Measurements from ENCODE around the gene FAM50B. TPM values are rescaled to one million over a fixed set of nuclear protein-coding genes. Genes with fewer than 3 reads are reported as not detected.

Gene FAM50B
- total and polyA plus RNA-seq, 2 of the 13 experiments (the other 11 are each of a cell fraction or from before 2014, with no cell fraction given): 0.05 TPM; not detected in 1

DNA sequence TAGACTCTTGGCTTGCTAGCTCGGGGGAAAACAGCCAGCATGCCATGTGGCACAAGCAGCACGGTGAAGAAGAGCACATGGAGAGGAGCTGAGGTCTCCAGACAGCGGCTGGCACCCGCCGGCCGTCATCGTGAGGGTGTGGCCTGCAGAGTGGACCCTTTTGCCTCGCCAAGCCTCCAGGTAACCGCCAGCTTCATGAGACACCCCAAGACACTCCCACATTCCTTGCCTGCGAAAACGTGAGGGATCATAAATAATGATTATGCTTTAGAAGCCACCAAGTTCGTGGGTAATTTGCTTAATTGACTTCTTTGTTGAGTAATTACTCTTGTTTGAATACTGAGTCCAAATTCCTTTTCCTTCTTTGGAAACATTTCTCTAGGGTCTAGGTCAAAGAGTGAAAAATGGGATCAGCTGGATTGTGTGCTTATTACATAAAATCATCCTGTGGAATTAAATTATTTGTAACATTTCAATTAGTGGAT, 23.2 kb downstream of the FAM50B start (continued):
- TF ChIP-seq, protein P1, sequence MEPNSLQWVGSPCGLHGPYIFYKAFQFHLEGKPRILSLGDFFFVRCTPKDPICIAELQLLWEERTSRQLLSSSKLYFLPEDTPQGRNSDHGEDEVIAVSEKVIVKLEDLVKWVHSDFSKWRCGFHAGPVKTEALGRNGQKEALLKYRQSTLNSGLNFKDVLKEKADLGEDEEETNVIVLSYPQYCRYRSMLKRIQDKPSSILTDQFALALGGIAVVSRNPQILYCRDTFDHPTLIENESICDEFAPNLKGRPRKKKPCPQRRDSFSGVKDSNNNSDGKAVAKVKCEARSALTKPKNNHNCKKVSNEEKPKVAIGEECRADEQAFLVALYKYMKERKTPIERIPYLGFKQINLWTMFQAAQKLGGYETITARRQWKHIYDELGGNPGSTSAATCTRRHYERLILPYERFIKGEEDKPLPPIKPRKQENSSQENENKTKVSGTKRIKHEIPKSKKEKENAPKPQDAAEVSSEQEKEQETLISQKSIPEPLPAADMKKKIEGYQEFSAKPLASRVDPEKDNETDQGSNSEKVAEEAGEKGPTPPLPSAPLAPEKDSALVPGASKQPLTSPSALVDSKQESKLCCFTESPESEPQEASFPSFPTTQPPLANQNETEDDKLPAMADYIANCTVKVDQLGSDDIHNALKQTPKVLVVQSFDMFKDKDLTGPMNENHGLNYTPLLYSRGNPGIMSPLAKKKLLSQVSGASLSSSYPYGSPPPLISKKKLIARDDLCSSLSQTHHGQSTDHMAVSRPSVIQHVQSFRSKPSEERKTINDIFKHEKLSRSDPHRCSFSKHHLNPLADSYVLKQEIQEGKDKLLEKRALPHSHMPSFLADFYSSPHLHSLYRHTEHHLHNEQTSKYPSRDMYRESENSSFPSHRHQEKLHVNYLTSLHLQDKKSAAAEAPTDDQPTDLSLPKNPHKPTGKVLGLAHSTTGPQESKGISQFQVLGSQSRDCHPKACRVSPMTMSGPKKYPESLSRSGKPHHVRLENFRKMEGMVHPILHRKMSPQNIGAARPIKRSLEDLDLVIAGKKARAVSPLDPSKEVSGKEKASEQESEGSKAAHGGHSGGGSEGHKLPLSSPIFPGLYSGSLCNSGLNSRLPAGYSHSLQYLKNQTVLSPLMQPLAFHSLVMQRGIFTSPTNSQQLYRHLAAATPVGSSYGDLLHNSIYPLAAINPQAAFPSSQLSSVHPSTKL (CRISPR knock-in tag; IDR thresholded peaks at IDR 0.05): 0 out of 2 replicates have a peak, but pooled peaks have one; percentile 20
- peak in 1 of 2 experiments; percentile 45; a peak in 1 of 4 replicates for TF ChIP-seq NR2F1 (CRISPR knock-in tag; IDR thresholded peaks at IDR 0.05)
- TF ChIP-seq, protein P2, sequence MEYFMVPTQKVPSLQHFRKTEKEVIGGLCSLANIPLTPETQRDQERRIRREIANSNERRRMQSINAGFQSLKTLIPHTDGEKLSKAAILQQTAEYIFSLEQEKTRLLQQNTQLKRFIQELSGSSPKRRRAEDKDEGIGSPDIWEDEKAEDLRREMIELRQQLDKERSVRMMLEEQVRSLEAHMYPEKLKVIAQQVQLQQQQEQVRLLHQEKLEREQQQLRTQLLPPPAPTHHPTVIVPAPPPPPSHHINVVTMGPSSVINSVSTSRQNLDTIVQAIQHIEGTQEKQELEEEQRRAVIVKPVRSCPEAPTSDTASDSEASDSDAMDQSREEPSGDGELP (IDR thresholded peaks at IDR 0.05; ENCODE audit: borderline replicate concordance, low read depth): peak; percentile 65
- TF ChIP-seq HNF4A (CRISPR knock-in tag; IDR thresholded peaks at IDR 0.05): peak; percentile 70
- TF ChIP-seq, protein P3, sequence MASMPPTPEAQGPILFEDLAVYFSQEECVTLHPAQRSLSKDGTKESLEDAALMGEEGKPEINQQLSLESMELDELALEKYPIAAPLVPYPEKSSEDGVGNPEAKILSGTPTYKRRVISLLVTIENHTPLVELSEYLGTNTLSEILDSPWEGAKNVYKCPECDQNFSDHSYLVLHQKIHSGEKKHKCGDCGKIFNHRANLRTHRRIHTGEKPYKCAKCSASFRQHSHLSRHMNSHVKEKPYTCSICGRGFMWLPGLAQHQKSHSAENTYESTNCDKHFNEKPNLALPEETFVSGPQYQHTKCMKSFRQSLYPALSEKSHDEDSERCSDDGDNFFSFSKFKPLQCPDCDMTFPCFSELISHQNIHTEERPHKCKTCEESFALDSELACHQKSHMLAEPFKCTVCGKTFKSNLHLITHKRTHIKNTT (CRISPR knock-in tag; IDR thresholded peaks at IDR 0.05): no peak
- 0 out of 2 replicates have a peak, but pooled peaks have one; percentile 26 for TF ChIP-seq ZNF251 (CRISPR knock-in tag; IDR thresholded peaks at IDR 0.05)
- TF ChIP-seq FOXC1 (CRISPR knock-in tag; IDR thresholded peaks at IDR 0.05; ENCODE audit: borderline replicate concordance): 0 out of 2 replicates have a peak, but pooled peaks have one; percentile 40
- peak; percentile 40; the same call in 1 of the 2 replicates for TF ChIP-seq RARA (CRISPR knock-in tag; IDR thresholded peaks at IDR 0.05)
- TF ChIP-seq MTA1 (CRISPR knock-in tag; IDR thresholded peaks at IDR 0.05; ENCODE audit: borderline replicate concordance): peak; percentile 27; the same call in 1 of the 2 replicates
- peak; percentile 27; the same call in 1 of the 2 replicates for TF ChIP-seq FOXA3 (CRISPR knock-in tag; IDR thresholded peaks at IDR 0.05)
- 0 out of 2 replicates have a peak, but pooled peaks have one; percentile 45 for TF ChIP-seq ZZZ3 (CRISPR knock-in tag; IDR thresholded peaks at IDR 0.05; ENCODE audit: borderline replicate concordance)
- TF ChIP-seq ZNF891 (CRISPR knock-in tag; IDR thresholded peaks at IDR 0.05): no peak
- no peak for TF ChIP-seq ZNF619 (CRISPR knock-in tag; IDR thresholded peaks at IDR 0.05)
- peak; percentile 75; the same call in 1 of the 2 replicates for TF ChIP-seq CHD4 (IDR thresholded peaks at IDR 0.05; ENCODE audit: borderline replicate concordance, low read length)
- peak; percentile 33; the same call in 1 of the 2 replicates for TF ChIP-seq NR2C2 (CRISPR knock-in tag; IDR thresholded peaks at IDR 0.05; ENCODE audit: borderline replicate concordance)
- TF ChIP-seq, protein P4, sequence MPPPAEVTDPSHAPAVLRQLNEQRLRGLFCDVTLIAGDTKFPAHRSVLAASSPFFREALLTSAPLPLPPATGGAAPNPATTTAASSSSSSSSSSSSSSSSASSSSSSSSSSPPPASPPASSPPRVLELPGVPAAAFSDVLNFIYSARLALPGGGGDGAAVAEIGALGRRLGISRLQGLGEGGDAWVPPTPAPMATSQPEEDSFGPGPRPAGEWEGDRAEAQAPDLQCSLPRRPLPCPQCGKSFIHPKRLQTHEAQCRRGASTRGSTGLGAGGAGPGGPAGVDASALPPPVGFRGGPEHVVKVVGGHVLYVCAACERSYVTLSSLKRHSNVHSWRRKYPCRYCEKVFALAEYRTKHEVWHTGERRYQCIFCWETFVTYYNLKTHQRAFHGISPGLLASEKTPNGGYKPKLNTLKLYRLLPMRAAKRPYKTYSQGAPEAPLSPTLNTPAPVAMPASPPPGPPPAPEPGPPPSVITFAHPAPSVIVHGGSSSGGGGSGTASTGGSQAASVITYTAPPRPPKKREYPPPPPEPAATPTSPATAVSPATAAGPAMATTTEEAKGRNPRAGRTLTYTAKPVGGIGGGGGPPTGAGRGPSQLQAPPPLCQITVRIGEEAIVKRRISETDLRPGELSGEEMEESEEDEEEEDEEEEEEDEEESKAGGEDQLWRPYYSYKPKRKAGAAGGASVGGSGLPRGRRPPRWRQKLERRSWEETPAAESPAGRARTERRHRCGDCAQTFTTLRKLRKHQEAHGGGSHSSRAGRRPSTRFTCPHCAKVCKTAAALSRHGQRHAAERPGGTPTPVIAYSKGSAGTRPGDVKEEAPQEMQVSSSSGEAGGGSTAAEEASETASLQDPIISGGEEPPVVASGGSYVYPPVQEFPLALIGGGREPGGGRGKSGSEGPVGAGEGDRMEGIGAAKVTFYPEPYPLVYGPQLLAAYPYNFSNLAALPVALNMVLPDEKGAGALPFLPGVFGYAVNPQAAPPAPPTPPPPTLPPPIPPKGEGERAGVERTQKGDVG (CRISPR knock-in tag; IDR thresholded peaks at IDR 0.05; ENCODE audit: borderline replicate concordance): peak; percentile 97; the same call in 1 of the 2 replicates
- TF ChIP-seq ZBTB3 (CRISPR knock-in tag; IDR thresholded peaks at IDR 0.05; ENCODE audit: borderline replicate concordance, low read depth): no peak
- peak; percentile 64 for TF ChIP-seq POGZ (CRISPR knock-in tag; IDR thresholded peaks at IDR 0.05)
- TF ChIP-seq EP300 (IDR thresholded peaks at IDR 0.05; ENCODE audit: low read depth in 2 of 2, low read length in 2 of 2): peak in 1 of 2 experiments; percentile 33; a peak in 1 of 4 replicates
- TF ChIP-seq EP300 (CRISPR knock-in tag; IDR thresholded peaks at IDR 0.05; ENCODE audit: borderline replicate concordance): no peak

Measured in HepG2 (cell line).